HG03457 (cell line): ENCODE measurements around the gene NOP53.
"Not testable (repeated sequence)": the region's sequence is repeated elsewhere in the genome, so short reads cannot be mapped to it uniquely, and the experiment has no call there.

Source experiments
- ATAC-seq: cut with Tn5 transposase; IDR thresholded peaks from one replicate; pipeline ENCODE4 v1.9.1; 2021; ENCODE audit warnings: moderate number of reproducible peaks; ENCODE audit not compliant: unreplicated experiment

Gene NOP53

DNA sequence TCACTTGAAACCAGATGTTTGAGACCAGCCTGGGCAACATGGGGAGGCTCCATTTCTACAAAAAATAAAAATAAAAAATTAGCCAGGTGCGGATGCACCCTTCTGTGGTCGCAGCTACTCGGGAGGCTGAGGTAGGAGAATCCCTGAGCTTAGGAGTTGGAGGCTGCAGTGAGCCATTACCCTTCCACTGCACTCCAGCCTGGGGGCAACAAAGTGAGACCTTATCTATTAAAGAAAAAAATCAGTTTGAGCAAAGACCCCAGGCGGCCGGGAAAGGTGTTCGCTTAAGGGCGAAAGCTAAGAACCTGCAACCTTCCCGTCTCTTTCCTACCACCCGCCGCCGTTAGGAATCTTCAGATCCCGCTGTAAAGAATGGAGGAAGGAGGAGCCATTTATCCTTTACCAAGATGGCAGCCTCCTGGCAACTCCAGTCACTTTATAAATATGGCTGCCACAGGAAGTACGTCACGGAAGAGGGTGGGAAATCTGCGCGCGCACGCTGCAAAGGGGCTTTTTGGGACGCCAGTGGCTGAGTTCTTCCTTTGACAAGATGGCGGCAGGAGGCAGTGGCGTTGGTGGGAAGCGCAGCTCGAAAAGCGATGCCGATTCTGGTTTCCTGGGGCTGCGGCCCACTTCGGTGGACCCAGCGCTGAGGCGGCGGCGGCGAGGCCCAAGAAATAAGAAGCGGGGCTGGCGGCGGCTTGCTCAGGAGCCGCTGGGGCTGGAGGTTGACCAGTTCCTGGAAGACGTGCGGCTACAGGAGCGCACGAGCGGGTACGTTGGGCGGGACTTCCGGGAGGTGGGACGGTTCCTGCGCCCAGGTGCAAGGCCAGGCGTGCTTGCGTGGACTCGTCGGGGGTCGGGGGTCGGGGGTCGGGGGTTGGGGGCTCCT lies at the start of gene NOP53:
Gene NOP53 (plus strand): TSS at position 537 of the 892 bp plus-strand sequence. CDS start 14 bp downstream, at position 551.
- peak; percentile 51 for ATAC-seq

DNA sequence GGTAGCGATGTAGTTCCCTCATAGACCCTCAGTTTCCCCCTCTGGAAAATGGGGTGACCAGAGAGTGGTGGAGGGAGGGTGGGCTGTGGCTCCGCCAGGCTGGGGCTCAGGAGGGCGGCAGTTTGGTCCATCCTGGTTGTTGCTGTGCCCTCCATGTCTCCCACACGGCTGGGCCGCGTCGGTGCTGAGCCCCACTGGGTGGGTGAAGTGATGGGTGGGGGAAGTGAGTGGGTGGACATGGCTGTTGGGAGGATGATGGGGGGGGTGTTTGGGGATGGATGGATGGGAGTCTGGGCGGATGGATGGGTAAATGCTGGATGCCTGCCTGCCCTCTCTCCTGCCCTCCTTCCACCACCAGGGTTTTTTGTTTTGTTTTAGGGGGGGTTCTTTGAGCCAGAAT lies 48.7 kb upstream of the NOP53 start:
- no peak for ATAC-seq

DNA sequence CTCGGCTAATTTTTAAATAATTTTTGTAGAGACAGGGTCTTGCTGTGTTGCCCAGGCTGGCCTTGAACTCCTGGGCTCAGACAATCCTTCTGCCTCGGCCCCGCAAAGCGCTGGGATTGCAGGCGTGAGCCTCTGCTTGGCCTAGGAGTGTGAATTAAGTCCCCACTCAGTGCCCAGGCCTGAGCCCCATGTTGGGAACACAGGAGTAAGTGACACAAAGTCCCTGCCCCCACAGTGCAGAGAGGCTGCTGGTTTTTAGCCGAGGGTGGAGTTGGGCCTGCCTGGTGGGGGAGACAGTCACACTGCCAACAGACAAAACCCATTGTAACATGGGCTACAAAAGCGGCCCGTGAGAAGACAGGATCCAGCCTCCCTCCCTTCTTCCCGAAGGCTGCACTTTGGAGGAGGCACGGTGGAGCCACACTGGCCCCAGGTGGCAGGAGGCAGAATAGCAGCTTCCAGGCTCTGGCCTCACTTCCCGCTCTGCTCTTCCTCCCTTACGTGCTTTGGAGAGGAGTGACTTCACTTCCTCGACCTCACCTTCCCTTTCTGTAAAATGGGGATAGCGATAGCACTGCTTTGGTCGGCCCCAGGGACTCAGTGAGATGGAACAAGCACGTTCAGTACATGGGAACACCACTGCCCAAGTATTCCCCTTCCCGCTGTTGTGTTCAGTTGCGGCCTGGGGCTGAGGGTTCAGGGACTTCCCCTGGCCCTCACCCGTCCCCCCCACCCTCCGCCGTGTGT lies 47.3 kb upstream of the NOP53 start:
- no peak for ATAC-seq

DNA sequence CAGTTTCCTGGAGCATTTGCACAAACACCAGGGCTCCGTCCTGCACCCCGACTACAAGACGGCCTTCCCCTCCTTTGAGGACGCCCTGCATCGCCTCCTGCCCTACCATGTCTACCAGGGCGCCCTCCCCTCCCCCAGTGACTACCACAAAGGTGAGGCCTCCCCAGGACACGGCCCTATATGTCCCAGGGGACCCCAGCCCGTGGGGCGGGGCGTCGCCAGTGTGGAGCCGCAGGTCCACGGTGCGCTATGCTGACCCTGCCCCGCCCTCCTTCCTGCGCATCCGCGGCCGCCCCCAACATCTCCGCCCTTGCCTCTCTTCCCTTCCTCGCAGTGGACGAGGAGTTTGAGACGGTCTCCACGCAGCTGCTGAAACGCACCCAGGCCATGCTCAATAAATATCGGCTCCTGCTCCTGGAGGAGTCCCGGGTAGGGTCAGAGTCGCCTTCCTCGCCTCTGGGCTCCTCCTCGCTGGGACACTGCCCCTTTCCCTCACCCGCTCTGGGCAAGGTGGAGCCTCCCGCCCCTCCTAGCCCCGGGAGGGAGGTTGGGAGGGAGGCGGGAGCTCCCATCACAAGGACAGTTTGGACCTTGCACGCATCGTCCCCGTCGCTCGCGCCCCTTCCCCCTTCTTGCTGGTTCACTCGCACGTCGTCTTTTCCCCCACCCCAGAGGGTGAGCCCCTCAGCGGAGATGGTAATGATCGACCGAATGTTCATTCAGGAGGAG lies 46.6 kb upstream of the NOP53 start:
- ATAC-seq: no peak

DNA sequence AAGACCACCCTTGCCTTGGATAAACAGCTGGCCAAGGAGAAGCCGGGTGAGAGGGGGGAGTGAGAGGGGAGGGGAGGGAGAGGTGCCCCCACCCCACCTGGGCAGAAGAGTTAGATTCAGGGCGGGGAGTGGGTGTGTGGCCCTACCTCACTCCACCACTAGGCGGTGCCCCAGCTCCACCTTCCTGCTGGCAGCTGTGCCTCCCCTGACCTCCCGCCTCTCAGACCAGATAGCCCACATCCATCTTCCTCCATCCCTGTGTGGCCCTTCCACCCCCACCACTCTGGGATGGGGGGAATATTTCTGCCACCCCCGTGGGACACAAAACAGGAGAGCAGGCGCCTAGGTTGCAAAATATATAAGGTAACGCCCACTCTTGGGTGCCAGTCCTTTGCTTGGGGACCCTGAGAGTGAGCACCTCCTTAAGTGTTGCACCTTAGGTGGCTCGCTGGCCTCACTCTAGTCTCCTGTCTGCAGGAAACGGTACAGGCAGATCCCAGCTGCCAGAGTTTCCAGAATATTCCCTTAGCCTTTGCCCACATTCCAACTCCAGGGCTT lies 45.9 kb upstream of the NOP53 start:
- ATAC-seq: no peak

DNA sequence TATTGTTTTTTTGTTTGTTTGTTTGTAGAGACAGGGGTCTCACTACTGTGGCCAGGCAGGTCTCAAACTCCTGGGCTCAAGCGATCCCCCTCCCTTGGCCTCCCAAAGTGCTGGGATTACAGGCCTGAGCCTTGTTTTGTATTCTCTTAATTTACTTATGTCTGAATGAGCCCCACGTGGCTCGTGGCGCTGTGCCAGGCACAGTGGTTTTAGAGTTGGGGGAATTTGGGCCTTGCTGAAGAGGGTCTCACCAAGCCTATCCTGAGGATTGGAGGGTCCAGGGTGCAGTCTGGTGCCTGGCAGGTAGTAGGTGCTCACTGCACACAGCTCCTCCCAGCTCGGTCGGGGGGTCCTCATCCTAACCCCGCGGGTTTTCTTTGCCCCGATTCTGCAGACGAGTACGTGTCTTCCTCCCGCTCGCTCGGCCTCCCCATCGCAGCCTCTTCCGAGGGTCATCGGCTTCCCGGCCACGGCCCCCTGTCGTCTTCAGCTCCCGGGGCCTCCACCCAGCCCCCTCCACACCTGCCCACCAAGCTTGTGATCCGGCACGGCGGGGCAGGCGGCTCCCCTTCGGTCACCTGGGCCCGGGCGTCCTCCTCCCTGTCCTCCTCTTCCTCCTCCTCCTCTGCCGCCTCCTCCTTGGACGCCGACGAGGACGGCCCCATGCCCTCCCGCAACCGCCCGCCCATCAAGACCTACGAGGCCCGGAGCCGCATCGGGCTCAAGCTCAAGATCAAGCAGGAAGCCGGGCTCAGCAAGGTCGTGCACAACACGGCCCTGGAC lies 44.2 kb upstream of the NOP53 start:
- ATAC-seq: no peak

DNA sequence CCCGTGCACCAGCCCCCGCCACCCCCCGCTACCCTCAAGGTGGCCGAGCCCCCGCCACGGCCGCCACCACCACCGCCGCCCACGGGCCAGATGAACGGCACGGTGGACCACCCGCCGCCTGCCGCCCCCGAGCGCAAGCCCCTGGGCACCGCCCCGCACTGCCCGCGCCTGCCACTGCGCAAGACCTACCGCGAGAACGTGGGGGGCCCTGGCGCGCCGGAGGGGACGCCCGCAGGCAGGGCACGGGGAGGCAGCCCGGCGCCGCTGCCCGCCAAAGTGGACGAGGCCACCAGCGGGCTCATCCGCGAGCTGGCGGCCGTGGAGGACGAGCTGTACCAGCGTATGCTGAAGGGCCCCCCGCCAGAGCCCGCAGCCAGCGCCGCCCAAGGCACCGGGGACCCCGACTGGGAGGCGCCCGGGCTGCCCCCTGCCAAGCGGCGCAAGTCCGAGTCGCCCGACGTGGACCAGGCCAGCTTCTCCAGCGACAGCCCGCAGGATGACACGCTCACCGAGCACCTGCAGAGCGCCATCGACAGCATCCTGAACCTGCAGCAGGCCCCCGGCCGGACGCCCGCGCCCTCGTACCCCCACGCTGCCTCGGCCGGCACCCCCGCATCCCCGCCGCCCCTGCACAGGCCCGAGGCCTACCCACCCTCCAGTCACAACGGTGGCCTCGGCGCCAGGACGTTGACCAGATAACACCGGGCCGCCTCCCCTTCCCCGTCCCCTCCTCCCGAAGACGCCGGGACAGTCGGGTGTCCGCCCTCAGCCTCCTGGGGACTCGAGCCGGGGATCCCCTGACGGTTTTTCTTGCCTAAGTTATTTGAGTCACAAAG lies 43.4 kb upstream of the NOP53 start:
- ATAC-seq: no peak

DNA sequence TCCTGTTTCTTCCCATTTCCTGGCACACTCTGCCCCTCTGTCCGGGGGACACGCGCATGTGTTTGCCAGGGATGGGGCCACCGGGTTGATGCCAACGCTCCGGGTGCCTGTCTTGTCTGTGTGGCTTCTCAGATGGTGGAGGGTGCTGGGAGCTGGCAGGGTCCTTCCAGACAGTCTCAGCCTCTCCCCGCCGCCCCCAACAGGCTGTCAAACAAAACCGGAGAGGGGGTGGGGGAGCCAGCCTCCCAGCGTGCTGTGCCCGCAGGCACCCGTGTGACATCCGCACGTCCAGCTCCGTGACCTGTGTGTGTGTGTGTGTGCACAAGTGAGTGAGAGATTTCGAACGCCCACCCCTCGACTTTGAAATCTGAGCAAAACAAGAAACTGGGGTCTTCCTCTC lies 42.7 kb upstream of the NOP53 start:
- no peak for ATAC-seq

DNA sequence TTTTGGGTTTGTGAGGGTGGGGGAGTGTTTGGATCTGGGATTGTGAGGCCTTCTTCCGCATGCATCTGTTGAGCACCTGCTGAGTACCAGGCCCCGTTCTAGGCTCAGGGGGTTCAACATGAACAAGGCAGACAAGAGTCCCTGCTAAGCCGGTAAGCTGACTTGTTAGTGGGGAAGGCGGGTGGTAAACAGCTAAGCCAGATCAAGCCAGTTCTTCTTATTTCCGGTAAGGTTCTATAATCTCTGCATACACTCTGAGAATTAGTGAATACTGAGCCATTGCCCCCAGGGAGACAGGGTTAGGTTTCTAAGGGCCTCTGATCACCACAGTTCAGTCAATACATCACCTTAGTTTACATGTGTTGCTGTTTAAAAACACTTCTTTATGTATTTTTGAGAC lies 42.0 kb upstream of the NOP53 start:
- ATAC-seq: no peak

DNA sequence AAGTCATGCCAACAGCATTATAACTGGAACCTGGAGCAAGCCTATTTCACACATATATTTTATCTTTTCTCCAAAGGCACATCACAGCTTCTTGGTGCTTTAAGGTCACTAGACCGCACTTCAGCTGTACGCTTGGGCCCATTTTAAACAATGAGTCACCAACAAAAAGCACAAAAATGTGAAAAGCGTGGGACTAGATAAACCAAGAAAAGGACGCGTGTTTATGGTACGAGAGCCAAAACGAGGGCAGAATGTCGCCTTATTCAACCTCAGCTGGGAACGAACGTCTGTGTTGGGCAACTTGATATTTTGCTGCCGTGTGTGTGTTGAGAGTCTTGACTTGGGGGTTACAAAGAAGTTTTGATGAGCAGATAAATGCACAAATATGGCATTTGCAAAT lies 41.3 kb upstream of the NOP53 start:
- ATAC-seq: no peak

DNA sequence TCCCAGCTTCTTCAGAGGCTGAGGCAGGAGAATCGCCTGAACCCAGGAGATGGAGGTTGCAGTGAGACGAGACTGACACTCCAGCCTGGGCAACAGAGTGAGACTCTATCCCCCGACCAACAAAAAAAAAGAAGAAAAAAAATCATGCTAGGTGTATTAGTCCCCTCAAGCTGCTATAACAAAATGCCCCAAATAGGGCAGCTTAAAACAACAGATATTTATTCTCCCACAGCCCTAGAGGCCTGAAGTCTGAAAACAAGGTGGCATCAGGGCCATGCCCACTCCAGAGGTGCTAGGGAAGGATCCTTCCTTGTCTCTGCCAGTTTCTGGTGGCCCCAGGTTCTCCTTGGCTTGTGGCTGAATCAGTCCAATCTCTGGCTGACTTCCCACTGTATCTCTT lies 40.7 kb upstream of the NOP53 start:
- ATAC-seq: no peak

DNA sequence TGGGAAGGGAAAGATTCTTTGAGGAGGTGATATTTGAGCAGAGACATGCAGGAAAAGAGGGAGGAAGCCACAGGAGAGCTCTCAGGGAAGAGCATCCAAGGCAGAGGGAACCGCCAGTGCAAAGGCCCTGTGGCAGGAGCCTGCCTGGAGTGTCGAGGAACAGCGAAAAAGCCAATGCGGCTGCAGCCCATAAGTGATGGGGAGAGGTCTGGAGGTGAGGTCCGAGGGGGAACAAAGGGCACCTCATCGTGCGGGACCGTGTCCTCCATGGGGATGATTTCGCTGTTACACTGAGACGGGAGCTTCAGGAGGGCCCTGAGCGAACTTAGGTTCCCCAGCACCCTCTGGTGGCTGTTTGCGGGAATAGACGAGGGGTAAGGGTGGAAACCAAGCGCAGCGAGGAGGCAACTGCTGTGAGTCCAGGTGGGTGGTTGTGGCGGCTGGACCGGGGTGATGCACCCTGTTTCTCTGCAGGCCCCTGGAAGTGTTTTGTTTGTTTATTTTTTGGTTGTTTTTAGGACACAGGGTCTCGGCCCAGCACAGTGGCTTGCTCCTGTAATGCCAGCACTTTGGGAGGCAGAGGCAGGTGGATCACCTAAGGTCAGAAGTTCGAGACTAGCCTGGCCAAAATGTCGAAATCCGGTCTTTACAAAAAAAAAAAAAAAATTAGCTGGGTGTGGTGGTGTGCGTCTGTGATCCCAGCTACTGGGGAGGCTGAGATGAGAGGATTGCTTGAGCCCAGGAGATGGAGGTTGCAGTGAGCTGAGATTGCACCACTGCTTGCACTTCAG lies 38.0 kb upstream of the NOP53 start:
- no peak for ATAC-seq

DNA sequence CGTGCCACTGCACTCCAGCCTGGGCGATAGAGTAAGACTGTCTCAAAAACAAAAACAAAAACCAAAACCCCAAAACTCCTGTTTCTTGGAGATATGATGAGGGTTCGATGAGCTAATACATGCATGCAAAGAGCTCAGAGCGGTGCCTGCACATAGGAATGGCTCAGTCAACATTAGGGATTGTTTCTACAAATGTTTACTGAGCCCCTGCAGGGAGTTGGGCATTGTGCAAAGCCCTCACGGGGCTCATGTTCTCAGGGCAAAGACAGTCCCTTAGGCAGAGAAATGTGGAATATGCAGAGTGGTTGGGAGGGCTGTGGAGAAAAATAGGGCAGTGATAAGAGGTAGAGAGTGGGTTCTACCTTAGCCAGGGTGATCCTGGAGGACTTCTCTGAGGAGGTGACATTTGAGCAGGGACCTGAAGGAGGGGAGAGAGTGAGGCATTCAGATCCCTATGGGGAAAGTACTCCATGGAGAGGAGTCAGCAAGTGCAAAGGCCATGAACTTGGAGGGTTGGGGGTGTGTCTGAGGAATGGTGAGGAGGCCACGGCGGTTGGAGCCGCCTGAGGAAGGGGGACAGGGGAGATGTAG lies 33.6 kb upstream of the NOP53 start:
- no peak for ATAC-seq

DNA sequence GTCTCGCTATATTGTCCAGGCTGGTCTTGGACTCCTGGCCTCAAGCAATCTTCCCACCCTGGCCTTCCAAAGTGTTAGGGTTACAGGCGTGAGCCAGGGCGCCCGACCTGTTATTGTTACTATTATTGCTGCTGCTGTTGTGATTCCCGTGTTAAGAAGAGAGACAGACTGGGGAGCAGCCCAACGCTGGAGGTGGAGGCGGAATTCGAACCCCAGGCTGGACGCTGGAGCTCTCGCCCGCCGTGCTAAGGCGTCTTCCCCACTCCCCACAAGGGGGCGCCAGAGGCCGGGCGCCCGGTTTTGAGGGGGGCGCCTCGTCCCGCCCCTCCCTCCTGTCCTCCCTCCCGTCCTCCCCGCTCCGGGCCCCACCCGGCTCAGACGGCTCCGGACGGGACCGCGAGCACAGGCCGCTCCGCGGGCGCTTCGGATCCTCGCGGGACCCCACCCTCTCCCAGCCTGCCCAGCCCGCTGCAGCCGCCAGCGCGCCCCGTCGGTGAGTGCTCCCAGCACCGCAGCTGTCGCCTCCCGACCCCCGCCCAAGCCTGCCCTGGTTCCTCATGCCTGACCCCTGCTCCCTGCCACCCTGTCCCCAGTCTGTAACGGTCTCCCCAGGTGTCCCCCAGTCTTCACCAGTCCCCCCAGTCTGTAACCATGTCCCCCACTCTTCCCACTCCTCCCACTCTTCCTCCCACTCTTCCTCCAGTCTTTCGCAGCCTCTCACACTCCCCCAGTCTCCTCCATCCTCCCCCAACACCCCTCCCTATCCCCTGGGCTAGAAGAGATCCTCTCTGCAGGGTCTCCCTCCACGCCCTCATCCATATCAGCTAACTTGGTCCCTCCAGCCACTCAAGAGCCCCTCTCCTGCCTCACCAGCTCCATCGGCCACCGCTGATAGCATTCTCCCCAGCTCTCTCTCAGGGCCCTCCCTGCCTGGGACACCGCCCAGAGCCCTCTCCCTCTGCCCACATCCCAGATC lies 32.0 kb upstream of the NOP53 start, which contains the start of gene EHD2:
Gene EHD2 (plus strand): TSS at position 377 of the 976 bp plus-strand sequence. CDS start 3,191 bp downstream, outside the sequence.
- no peak for ATAC-seq

DNA sequence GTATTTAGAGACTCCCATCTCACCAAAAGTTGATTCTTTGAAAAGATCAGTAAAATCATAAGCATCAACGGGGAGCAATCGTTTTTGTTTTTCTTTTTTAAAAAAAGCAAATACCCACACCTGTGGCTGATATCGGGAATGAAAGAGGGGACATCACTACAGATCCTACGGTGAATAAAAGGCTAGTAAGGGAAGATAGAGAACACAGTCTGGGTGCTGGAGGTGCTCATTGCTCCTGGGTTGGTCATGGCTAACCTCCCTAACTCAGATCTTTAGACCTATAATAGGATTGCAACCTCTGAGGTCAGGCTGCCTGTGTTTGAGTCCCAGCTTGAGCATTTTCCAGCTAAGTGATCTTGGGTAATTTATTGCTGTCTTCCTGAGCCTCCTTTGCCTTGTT lies 31.0 kb upstream of the NOP53 start:
- ATAC-seq: no peak

DNA sequence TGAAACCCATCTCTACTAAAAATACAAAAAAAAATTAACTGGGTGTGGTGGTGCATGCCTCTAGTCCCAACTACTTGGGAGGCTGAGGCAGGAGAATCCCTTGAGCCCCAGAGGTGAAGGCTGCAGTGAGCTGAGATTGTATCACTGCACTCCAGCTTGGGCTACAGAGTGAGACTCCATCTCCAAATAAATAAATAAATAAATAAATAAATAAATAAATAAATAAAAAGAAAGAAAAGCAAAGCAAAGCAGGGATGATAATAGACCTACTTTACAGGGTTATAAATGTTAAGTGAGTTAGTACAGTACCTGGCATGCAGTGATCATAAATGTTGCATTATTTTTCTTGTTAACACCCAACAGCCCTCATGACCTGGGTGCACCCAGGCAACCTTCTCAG lies 30.5 kb upstream of the NOP53 start:
- not testable (repeated sequence) for ATAC-seq
